HG03103 (cell line): ENCODE data around the gene BLM.
"Not testable (repeated sequence)": the region's sequence is repeated elsewhere in the genome, so short reads cannot be mapped to it uniquely, and the experiment has no call there.

Experiments
- ATAC-seq: cut with Tn5 transposase; IDR thresholded peaks from one replicate; pipeline ENCODE4 v1.9.1; 2021; ENCODE audit warnings: low read depth; ENCODE audit not compliant: unreplicated experiment

Gene BLM

DNA sequence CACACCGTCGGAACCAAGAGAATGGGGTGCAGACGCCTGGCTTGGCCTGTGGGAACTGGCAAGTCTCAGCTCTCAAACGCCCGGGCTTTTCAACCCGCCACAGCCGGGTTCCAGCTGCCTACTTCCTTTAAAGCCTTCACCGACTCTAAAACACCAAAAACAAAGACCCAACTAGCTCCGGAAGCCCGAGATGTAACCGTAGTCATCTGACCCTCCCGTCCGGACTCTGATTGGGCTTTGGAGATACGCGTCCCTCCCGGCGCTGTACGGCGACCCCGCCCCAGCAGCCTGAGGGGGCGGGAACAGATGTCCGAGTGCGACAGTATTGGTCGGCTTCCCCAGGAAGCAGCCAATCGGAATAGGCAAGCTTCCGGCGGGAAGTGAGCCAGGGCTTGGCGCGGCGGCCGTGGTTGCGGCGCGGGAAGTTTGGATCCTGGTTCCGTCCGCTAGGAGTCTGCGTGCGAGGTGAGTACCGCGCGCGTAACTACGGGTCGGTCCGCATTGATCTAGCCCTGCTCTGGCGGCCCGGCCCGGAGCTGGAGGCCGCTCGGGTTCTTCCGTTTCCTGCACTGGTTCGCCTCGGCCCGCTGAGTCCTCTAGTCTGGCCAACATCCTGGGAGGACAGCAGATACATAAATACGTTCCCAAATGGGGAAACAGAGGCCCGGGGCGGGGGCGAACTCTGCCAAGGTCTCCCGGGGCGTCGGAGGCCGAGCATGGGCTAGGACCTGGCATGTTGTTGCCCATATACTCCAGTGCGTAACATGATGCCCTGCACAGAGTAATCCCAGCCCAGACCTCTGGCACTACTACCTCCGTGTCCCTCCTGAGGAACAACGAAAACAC, at the start of gene BLM:
BLM (plus strand) TSS at position 371 of the 846 bp plus-strand sequence. CDS start 30,047 bp downstream, outside the sequence.
- peak; percentile 99 for ATAC-seq

DNA sequence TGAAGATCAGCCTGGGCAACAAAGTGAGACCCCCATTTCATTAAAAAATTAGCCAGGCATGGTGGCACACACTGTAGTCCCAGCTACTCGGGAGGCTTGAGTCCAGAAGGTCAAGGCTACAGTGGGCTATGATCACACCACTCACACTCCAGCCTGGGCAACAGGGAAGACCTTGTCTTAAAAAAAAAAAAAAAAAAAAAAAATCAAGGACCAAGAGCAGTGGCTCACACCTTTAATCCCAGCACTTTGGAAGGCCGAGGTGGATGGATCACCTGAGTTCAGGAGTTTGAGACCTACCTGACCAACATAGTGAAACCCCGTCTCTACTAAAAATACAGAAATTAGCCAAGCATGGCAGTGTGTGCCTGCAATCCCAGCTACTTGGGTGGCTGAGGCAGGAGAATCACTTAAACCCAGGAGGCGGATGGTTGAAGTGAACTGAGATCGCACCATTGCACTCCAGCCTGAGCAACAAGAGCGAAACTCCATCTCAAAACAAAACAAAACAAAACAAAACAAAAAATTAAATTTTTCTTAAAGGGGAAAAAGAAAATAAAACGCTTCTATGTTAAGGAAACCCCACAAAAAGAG, 49.3 kb upstream of the BLM start:
- ATAC-seq = not testable (repeated sequence)

- ATAC-seq = not testable (repeated sequence)
Measured at GRCh38 chr15:90670631-90671030, 46.5 kb upstream of the BLM start.

GRCh38 chr15:90671216-90671615, 45.9 kb upstream of the BLM start:
- ATAC-seq = no peak

DNA sequence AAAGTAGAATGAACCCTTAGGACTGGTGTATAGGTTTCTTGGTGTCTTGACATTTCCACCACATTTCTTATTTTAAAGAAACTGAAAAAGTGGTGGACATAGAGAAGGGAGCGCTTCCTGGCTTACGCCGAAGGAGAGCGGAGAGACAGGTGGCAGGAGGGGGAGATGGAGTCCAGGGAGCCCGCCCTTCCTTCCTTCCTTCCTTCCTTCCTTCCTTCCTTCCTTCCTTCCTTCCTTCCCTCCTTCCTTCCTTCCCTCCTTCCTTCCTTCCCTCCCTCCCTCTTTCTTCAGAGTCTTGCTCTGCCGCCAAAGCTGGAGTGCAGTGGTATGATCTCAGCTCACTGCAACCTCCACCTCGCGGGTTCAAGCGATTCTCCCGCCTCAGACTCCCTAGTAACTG, 43.8 kb upstream of the BLM start:
- not testable (repeated sequence) for ATAC-seq

DNA sequence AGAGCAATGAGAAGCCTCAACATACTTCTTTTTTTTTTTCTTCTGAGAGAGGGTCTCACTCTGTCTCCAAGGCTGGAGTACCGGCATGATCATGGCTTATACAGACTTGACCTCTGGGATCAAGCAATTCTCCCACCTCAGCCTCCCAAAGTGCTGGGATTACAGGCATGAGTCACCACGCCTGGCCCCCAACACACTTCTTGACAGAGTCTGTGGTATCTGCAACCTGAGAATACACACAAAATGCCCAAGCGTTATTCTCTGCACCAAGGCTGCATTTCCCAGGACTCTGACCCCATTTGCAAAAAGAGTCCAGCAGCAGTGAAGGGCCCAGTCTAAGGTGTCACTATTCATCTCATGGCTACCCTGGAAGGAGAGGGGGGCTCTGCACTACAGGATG, 42.7 kb upstream of the BLM start:
- no peak for ATAC-seq

DNA sequence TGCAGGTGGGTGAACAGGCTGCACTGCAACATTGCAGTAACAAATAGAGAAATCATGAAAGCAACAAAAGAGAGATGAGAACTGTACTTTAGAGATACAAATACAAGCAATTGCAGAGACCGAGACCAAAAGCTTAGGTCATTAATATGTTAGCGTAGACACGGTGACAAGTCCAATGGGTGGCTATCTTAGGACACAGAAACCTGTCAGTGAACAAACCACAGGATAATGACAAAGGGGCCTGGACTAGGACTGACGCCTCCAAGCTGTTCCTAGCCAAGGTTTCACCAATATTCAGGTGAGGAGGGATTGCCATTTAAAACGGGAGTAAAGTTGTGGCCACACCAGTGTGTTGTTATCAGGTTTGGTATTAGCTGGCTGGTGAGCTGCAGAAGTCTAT, 41.7 kb upstream of the BLM start:
- no peak for ATAC-seq

DNA sequence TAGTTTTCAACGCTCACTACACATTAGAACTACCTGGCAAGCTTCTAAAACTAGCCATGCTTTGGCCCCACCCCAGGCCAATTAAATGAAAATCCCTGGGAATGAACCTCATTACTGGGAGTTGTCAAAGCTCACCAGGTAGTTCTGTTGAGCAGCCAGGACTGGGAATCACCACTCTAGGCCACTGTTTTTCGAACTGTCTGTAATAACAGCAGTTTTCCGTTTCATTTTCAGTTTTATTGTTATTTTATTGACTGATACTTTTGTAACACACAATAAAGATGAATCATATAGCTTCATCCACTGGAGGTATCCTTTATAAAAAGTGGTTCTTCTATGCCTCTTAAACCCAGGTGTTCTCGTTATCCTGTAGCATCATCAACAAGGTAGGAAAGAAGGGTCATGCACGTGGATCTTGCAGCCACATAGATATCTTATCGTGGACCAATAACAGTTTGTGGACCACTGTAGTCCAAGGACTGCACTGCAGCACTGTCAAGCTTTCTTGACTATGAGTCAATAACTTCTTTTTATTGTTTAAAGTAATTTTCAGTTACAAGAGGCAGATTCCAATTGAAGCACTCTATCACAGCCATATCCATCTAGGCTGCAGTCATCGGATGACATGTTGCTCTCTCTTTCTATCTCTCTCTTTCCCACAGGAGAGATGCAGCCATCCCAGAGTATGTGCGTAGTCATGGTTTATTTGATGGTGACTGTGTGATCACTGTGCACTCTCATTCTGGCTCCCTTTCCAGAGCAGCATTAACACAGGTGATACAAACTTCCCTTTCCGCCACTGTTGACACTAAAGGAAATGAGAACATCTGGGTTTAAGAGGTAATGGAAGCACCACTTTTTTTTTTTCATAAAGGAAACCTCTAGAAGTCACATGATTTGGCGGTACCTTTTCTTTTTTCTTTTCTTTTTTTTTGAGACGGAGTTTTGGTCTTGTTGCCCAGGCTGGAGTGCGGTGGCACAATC, 39.0 kb upstream of the BLM start:
- ATAC-seq = no peak

DNA sequence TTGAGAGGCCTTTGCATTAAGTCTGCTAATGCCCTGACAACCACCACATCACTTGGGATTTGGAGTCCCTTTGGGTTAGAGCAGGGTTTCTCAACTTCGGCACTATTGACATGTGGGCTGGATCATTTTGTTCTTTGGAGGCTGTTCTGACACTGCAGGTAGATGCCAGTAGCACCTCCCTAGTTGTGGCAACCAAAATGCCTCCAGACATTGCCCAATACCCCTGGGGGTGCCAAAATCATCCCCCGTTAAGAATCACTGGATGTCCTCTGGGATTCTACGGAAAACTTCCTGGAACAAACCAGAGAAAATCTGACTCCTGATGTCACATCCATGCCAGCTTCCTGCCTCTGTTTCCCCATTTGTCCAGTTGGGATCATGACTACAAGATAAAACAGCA, 37.2 kb upstream of the BLM start:
- ATAC-seq = no peak

GRCh38 chr15:90680371-90680935, 36.7 kb upstream of the BLM start:
- no peak for ATAC-seq

DNA sequence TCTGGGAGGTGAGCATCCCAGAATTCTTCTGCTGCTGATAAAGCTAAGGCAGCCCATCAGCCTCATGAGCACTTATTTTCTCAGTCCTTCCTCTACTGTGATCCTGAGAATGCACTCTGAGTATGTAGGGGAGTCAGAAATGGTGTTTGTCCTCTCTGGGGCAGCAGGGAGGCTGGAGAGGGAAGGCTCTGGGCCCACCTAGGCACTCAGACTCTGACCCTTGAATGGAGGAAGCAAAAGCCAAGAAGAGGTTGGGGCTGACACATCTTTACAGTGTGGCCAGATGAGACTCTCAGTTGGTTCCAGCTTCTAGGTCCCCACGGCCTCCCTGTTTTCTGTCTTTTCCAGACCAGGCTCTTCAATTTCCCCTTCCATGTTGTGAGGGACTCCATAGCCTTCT, 36.1 kb upstream of the BLM start:
- no peak for ATAC-seq

- no peak for ATAC-seq
Measured at GRCh38 chr15:90681480-90681879, 35.7 kb upstream of the BLM start.

DNA sequence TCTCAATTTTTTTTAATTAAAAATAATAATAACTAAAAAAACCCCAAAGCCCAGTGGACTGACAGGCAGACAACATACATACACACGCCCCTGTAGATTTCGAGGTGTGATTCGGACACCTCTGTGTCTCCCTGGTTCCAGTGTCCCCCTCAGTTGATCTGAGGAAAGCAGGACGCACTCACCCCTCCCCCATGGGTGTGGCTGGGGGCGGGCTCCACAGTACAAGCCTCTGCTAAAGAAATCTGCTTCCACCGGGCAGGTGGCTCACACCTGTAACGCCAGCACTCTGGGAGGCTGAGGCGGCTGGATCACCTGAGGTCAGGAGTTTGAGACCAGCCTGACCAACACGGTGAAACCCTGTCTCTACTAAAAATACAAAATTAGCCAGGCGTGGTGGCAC, 33.8 kb upstream of the BLM start:
- ATAC-seq = no peak

DNA sequence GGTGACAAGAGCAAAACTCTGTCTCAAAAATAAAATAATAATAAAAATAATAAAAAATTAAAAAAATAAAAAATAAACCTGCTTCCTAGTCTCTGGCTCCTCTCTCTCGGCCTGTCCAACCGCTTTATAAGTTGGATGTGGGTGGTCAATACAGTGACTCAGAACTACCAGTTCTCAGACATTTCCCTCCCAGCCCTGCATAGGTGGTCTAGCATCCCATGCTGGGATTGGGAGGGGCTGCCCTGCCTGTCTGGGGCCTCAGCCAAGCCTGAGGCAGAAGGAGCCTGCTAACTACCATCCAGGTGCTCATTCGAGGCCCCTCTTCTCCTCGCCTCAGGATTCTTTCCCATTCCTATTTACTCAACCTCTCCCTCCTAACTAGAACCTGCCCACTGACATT, 33.3 kb upstream of the BLM start:
- ATAC-seq = no peak

GRCh38 chr15:90684281-90684680, 32.9 kb upstream of the BLM start:
- no peak for ATAC-seq

DNA sequence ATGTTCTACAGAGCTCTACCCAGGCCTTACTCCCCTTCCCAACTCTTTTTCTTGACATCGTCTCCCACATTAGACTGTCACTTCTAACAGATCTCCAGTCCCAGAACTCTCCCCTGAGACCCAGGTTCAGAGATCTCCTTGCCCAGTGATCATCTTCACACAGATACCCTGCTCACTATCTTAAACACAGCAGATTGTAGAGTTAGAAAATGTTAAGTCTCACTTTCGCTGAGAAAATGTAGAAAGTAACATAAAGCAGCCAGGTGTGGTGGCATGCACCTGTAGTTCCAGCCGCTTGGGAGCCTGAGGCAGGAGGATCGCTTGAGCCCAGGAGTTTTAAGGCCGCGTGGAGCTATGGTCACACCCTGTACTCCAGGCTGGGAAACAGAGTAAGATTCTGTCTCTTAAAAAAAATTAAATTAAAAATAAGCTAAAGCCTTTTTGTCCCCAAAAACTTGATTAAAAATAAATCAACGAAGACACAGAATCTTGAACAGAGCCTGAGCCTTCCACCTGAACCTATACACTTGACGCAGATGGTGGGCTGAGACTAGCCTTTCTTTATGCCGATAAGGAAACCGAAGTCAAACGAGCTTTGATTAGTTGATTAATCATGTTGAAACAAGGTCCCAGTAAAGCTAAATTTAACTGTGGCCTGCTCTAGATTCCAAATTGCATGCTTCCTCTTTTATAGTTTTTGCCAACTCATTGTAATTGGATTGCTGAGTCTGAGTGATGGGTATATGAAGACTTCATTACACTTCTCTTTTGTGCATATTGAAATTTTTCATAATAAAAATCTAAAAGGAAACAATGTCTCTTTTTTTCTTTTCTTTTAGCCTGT, 31.3 kb upstream of the BLM start:
- peak; percentile 25 for ATAC-seq

- ATAC-seq = peak; percentile 65
Measured at GRCh38 chr15:90686435-90687218, 30.5 kb upstream of the BLM start.

DNA sequence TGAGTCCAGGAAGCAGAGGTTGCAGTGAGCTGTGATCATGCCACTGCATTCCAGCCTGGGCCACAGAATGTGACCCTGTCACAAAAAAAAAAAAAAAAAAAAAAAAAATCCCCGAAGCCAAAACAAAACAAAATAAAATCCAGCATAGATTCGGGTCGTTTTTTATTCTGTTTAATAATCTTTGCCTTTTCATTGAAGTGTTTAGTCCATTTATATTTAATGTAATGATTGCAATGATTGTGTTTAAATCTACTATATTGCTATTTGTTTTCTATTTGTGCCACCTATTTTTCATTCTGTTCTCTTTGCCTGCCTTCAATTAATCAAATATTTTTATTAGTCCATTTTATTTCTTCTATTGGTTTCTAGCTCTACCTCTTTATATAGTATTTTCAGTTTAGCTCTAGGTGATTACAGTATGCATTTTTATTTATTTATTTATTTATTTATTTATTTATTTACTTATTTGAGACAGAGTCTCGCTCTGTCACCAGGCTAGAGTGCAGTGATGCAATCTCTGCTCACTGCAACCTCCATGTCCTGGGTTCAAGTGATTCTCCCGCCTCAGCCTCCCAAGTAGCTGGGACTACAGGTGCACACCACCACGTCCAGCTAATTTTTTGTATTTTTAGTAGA, 27.7 kb upstream of the BLM start:
- not testable (repeated sequence) for ATAC-seq

DNA sequence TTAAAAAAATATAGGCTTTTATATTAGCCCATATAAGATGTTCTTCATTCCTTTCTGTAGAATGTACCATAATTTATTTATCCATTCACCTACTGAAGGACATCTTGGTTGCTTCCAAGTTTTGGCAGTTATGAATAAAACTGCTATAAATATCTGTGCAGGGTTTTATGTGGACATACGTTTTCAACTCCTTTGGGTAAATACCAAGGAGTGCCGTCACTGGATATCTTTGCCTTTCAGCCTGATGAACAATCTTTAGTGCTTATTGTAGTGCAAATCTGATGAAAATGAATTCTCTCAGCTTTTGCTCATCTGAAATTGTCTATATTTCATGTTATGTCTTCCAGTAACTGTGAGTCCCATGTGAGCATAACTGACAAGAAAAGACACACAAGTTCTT, 26.6 kb upstream of the BLM start:
- no peak for ATAC-seq
